HG02623 (cell line): ENCODE data around the gene ZNRF2.

Experiments
- ATAC-seq: cut with Tn5 transposase; IDR thresholded peaks from one replicate; pipeline ENCODE4 v1.9.1; 2021; ENCODE audit warnings: moderate library complexity; ENCODE audit not compliant: unreplicated experiment

ZNRF2 gene

DNA sequence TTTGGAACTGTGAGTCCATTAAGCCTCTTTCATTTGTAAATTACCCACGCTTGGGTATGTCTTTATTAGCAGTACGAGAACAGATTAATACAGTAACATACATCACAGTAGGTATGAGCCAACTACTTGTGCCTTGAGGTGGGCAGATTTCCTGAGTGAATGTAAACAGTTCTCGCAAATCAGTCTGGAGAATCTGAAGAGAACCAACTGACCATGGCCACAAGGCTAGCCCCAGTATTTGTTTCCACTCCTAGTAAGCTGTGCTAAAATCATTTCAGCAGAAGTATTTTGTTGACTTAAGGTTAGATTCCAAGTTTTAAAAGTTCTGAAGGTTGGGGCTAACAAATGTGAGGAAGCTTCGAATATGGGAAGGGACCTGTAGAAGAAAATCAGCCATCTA, 111.3 kb downstream of the ZNRF2 start:
- no peak for ATAC-seq

DNA sequence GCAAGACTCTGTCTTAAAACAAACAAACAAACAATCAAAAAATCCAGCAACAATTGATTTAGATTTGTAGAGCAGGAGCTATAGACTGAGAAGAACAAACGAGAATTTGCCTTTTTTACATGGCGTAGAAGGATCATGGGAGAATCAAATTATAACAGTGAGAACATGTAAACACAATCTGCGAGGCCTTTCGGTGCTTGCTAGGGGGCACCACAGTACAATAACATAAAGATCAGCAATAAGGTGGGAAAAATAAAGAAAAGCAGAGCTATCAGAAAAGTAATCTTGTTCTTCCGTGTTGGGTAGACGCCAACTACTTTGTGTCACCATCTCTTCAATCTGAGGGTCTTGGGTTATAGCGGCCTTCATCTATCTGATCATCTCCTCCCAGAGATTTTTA, 112.0 kb downstream of the ZNRF2 start:
- no peak for ATAC-seq

DNA sequence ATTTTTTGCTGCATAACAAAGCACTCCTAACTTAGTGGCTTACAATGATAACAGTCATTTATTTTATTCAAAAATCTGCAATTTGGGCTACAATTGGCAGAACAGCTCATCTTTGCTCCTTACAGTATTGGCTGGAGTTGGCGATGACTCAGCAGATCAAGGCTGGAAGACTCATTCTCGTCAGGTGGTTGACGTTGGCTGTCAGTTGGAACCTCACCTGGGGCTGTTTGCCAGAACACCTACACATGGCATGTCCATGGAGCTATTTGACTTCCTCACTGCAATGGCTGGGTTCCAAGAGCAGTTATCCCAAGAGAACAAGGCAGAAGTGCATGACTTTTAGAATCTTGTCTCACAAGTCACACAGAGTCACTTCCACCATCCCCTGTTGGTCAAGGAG, 119.1 kb downstream of the ZNRF2 start:
- no peak for ATAC-seq

DNA sequence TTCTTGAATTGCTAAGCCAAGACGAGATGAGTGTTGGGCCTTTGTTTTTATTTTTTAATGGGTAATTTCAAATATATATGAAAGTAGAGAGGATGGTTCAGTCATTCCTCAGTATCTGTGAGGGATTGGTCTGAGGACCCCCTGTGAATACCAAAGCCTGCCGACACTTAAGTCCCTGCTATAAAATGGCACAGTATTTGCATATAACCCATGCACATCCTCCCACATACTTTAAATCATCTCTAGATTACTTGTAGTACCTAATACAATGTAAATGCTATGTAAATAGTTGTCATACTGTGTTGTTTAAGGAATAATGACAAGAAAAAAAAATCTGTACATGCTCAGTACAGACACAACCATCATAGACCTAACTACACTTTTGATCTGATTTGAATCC, 120.8 kb downstream of the ZNRF2 start:
- no peak for ATAC-seq

DNA sequence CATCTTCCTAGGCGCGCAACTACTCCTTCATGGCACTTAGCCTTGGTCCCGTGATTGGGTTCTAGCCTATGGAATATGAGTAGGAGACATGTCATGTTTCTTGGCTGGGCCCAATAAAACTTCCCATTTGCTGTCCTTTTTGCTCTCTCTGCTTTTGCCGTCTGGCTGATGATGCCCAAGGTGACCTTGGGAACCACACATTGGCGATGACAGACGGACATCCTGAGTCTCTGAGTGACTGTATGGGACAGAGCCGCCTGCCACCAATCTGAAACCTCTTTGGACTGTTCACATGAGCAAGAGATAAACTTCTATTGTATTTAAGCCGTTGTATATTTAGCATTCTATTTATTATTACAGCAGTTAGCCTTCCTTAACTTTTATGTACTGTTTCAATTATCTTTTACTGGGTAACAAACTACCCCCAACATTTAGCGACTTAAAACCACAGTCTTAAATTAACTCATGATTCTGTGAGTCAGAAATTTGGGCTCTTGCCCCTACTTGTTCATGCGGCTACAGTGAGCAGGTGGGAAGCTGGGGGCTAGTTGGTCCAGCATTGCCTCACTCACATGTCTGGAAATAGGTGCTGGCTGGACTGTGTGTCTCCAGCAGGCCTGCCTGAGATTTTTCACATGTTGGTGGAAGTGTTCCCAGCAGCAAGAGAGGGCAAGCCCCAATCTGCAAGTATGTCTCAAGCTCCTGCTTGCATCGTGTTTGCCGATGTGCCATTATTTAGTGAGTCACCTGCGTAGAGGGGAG, 122.4 kb downstream of the ZNRF2 start:
- ATAC-seq = no peak

DNA sequence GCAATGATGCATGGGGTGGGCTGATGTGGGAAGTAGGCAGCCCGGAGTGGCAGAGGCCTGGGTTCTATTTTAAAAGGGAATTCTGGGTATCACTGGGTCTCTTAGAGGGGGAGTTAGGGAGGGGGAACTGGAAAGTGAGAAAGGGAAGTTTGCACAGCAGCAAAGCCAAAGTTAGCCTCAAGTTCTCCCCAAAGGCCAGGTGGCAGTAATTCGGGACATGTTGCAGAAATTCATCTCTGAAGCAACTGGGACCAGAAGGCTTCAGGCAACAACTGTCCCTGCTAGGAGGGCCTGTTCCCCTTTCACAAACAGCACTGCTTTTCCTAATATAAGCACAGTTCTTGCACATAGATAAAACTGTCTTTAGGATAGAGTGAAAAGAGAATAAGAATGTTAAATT, 126.8 kb downstream of the ZNRF2 start:
- ATAC-seq = no peak

DNA sequence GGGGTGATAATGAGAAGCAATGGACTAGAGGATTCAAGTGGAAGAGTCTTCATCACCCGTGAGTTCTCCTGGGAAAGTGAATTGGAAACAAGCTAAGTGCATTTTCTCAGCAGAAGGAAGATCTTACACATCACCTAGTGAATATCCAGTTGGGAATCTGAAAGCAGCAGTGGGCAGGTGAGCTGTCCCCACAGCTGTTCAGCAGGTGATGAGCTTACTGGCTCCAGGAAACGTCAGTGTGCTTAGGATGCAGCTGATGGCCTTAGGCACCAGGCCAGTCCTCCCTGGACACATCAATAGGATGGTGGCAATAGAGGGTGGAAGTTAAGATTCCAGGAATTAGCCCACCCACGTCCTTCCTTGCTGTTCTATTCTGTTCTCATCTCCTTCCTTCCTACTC, 127.5 kb downstream of the ZNRF2 start:
- no peak for ATAC-seq

DNA sequence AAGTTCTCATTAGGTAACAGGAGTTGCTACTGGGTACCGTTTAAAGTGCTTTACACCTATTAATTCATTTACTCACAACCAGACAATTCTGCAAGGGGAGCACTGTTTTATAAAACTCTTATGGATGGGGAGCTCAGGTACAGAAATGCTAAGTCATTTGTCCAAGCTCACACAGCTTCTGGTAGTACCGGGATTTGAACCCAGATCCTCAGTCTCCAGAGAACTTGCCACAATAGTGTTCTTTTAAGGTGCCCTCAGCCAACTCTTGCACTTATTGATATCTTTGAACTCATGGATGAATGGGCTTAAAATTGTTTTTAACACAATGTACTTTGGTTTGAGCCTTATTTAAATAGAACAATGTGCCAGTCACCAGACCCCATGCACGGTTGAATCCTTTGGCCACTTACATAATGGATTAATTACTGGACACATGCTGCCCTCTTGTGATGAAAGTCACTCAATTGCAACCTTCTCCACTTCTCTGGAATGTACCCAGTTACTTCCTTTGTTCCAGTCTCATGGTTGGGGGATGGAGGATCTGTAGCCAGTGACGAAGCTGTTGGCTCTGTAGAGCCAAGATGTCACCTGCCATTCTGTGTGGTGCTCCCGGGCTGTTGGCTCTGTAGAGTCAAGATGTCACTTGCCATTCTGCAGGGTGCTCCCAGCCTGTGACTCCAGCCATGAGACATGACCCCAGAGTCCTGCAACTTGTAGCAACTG, 128.5 kb downstream of the ZNRF2 start:
- no peak for ATAC-seq

DNA sequence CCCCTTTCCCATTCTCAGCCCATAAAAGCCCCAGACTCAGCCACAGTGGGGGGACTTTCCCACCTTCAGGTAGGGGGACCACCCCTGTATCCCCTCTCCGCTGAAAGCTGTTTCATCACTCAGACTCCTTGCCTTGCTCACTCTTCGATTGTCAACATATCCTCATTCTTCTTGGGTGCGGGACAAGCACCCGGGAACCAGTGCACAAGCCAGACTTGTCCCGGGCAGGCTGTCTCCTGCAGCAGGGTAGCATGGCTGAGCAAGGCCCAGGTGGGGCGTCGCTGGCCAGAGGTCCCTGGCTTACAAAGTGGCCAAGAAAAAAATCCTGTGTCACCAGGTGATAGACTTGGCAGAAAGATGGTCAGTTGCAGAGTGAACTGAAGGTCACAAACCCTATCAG, 129.5 kb downstream of the ZNRF2 start:
- no peak for ATAC-seq
